Activated T-helper 9 cell treated with anti-CD3 and anti-CD28 coated beads, Interleukin-2, amount 50 U/mL, for 16 hours (primary cell): Measurements from ENCODE around the gene HCFC1.

Experiments
- DNase-seq: peaks from one replicate; pipeline ENCODE4 v3.0.0-alpha.2; 2020; ENCODE audit warnings: low read depth

The HCFC1 gene

DNA sequence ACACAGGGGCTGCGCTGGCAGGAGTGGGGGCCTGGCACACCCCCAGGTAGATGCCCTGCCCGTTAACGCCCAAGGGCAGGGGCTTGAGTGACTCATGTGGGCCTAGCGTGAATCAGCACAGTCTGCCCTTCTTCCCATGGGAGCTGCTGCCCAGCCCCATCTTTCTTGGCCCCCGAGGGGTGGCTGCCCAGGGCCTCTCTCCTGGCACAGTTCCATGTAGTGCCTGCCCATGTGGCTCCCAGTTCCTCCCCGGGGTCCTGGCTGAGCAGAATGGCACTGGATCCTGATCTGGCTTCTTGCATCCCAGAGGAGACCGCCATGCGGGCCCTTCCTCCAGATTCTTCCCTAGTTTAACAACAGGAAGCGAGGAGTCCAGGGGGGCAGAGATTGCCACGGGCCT is 69.2 kb downstream of the HCFC1 start:
- no peak for DNase-seq

DNA sequence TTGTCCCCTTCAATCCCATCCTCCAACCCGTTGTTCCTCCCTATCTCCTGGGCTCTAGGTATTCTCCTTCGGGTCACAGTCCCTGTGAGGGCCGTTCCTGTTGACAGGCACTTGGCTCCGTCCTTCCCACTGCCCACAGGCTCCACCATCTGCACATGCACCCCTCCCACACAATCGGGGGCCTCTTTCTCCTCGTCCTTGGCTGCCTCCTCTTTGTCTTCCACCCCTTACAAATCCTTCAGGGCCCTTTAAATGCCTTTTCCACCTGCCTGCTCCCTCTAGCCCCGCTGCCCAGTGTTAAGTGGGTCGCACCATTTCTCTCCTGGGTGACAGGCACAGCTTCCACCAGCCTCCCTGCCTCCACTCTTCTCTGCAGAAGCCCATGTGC is 69.9 kb downstream of the HCFC1 start:
- no peak for DNase-seq

DNA sequence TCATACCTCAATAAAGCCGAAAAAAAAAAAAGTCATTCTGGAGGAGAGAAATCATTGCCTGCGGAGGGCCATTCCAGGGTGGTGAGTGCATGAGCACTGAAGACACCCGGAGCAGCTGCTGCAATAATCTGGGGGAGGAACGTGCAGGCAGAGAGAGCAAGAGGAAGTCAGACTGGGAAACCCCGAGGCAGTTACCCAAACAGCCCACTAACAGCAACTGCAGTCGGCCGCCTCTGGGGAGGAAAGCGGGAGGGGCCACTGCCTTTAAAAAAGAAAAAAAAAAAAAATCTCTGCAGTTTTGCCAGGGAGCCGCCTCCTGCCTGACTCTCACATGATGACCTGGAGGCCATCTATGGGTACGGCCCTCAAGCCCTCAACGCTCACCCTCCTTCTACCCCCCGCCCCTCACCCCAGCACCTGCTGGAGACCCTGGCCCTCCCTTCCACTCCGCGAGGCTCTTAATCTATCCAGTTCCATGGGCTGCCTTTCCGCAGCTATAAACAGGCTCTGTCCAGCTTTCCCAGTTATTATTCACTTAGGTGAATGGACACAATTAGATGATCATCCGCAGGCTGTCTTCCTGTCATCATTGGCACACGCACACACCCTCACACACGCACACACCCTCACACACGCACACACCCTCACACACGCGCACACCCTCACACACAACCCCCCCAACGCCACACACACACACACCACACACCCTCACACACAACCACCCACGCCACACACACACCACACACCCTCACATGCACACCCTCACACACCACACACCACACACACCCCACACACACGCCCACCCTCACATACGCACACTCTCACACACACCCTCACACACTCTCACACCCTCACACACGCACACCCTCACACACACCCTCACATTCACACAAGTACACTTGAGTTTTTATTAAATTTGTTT is 70.5 kb downstream of the HCFC1 start:
- peak; percentile 38 for DNase-seq

DNA sequence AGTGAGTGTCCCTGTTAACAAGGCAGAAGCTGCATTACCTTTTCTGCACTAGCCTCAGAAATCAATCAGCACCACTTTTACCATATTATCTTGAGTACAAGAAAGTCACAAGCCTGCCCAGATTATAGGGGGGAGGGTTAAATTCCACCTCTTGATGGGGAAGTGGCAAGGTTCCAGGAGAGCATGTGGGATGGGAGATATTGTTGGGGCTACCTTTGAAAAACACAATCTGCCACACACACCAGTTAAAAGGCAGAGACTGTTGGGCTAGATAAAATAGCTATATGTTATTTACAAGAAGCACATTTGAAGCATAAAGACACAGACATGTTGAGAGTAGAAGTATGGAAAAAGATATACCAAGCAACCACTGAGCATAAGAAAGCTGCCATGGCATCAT is 73.7 kb downstream of the HCFC1 start:
- DNase-seq, result no peak
